Measurements from ENCODE around the gene CDX1.

- TF ChIP-seq GABPA (IDR thresholded peaks at IDR 0.05; ENCODE audit: low read depth) = no peak
- TF ChIP-seq CTCF (IDR thresholded peaks at IDR 0.05; ENCODE audit: insufficient read depth, low read length) = peak; percentile 57
- TF ChIP-seq REST (IDR thresholded peaks at IDR 0.05; ENCODE audit: insufficient replicate concordance, low read depth) = no peak
Observed at GRCh38 chr5:150217873-150218692, 51.5 kb downstream of the CDX1 start.

Measured in HL-60 (cell line).